Measurements from ENCODE around the gene PLVAP. TPM values are rescaled to one million over a fixed set of nuclear protein-coding genes. Genes with fewer than 3 reads are reported as not detected.

The PLVAP gene
- total and polyA plus RNA-seq, 9 of the 15 experiments (the other 6 are each of a cell fraction or from before 2014, with no cell fraction given): 0.09 to 0.84 (median 0.51) TPM; not detected in 4

GRCh38 chr19:17303167-17303939 lies 73.8 kb downstream of the PLVAP start, which contains the start of gene ABHD8 (continued):
- TF ChIP-seq ZNF318 (IDR thresholded peaks at IDR 0.05; ENCODE audit: borderline replicate concordance in 1 of 2, low read depth in 1 of 2): no peak
- TF ChIP-seq PCBP1 (IDR thresholded peaks at IDR 0.05; ENCODE audit: low read depth, low read length, poor library complexity, severe bottlenecking): peak; percentile 87
- peak; percentile 51 for TF ChIP-seq MYC (IDR thresholded peaks at IDR 0.05; ENCODE audit: low read depth, low read length)
- no peak for TF ChIP-seq MYC (CRISPR knock-in tag; IDR thresholded peaks at IDR 0.05; ENCODE audit: borderline replicate concordance, low read depth)
- TF ChIP-seq NR2C2 (CRISPR knock-in tag; IDR thresholded peaks at IDR 0.05): peak; percentile 56; the same call in 1 of the 2 replicates
- peak; percentile 91 for TF ChIP-seq NR2C2 (tag; IDR thresholded peaks at IDR 0.05)
- peak; percentile 87 for TF ChIP-seq SP2 (IDR thresholded peaks at IDR 0.05; ENCODE audit: extremely low read depth, low read depth, low read length, poor library complexity, severe bottlenecking)
- peak; percentile 81 for TF ChIP-seq GABPB1 (CRISPR knock-in tag; IDR thresholded peaks at IDR 0.05)
- no peak for TF ChIP-seq CCAR2 (IDR thresholded peaks at IDR 0.05; ENCODE audit: low read depth, low read length)
- TF ChIP-seq, protein P1, sequence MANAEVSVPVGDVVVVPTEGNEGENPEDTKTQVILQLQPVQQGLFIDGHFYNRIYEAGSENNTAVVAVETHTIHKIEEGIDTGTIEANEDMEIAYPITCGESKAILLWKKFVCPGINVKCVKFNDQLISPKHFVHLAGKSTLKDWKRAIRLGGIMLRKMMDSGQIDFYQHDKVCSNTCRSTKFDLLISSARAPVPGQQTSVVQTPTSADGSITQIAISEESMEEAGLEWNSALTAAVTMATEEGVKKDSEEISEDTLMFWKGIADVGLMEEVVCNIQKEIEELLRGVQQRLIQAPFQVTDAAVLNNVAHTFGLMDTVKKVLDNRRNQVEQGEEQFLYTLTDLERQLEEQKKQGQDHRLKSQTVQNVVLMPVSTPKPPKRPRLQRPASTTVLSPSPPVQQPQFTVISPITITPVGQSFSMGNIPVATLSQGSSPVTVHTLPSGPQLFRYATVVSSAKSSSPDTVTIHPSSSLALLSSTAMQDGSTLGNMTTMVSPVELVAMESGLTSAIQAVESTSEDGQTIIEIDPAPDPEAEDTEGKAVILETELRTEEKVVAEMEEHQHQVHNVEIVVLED (CRISPR knock-in tag; IDR thresholded peaks at IDR 0.05): peak; percentile 64
- TF ChIP-seq, protein P2, sequence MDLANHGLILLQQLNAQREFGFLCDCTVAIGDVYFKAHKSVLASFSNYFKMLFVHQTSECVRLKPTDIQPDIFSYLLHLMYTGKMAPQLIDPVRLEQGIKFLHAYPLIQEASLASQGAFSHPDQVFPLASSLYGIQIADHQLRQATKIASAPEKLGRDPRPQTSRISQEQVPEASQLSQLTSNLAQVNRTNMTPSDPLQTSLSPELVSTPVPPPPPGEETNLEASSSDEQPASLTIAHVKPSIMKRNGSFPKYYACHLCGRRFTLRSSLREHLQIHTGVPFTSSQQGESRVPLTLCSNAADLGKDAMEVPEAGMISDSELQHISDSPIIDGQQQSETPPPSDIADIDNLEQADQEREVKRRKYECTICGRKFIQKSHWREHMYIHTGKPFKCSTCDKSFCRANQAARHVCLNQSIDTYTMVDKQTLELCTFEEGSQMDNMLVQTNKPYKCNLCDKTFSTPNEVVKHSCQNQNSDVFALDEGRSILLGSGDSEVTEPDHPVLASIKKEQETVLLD (IDR thresholded peaks at IDR 0.05): no peak
- no peak for TF ChIP-seq FOXJ3 (CRISPR knock-in tag; IDR thresholded peaks at IDR 0.05)
- no peak for TF ChIP-seq STAT5A (IDR thresholded peaks at IDR 0.05; ENCODE audit: borderline replicate concordance, low read length)
- peak; percentile 53; the same call in 1 of the 2 replicates for TF ChIP-seq SMAD4 (CRISPR knock-in tag; conservative IDR thresholded peaks at IDR 0.05)
- TF ChIP-seq POLR2A (conservative IDR thresholded peaks at IDR 0.05): peak; percentile 64

All from K562 (cell line).